Endothelial cell of umbilical vein (primary cell): ENCODE results near the gene SORCS3. TPM values are rescaled to one million over a fixed set of nuclear protein-coding genes. Genes with fewer than 3 reads are reported as not detected.

Experiments
- BruUV-seq: library from RNA; stranded (reverse); fragments of 400-500 nt; replicated peaks from 2 replicates; lab custom pipeline; 2021; lab: Mats Ljungman, UMichigan
- CTCF ChIA-PET: fragments of 300-600, 350-600 bp; sonication (Branson Sonifier 250); formaldehyde crosslinking; loops from one replicate; lab custom pipeline; 2021; ENCODE audit warnings: antibody characterized with exemption, inconsistent platforms; lab: Charles Lee
- POLR2A ChIA-PET: fragments of 300-600, 350-600 bp; sonication (Branson Sonifier 250); formaldehyde crosslinking; loops from one replicate; lab custom pipeline; 2021; ENCODE audit warnings: antibody characterized with exemption, inconsistent platforms; lab: Charles Lee
- DNase-seq: peaks from one replicate; pipeline ENCODE4 v3.0.0-alpha.2; 2011; ENCODE audit warnings: low read depth, low spot score
- FAIRE-seq: peaks from 2 replicates; lab custom pipeline; 2011; peaks lifted over from hg19 to GRCh38; lab: Jason Lieb, UNC
- H2AFZ ChIP-seq: 2 replicates; pipeline ENCODE4 v1.6.0; 2012; ENCODE audit warnings: low read depth, low read length, control low read depth, inconsistent platforms
- H3K27ac ChIP-seq: 2 replicates; pipeline ENCODE4 v1.5.1; 2011; ENCODE audit warnings: low read depth, mild to moderate bottlenecking, control low read depth, low read length, moderate library complexity; ENCODE audit not compliant: insufficient read depth
- H3K27me3 ChIP-seq, 2 experiments: 2 replicates each; pipeline versions ENCODE4 v1.6.0 to v1.6.1; 2011; ENCODE audit warnings: low read length in 2 of 2, mixed read lengths in 1 of 2; ENCODE audit not compliant: control insufficient read depth in 2 of 2, insufficient read depth in 2 of 2
- H3K36me3 ChIP-seq, 2 experiments: 2 replicates in 1 of 2; 3 replicates in 1 of 2; pipeline ENCODE4 v1.5.1; 2011; ENCODE audit warnings: low read length in 2 of 2, mild to moderate bottlenecking in 1 of 2, moderate library complexity in 1 of 2; ENCODE audit not compliant: control insufficient read depth in 2 of 2, insufficient read depth in 2 of 2; ENCODE audit errors: extremely low read depth in 1 of 2
- H3K4me1 ChIP-seq: 3 replicates; pipeline ENCODE4 v1.5.1; 2011; ENCODE audit warnings: mild to moderate bottlenecking, low read length; ENCODE audit not compliant: control insufficient read depth, insufficient read depth; ENCODE audit errors: extremely low read depth
- H3K4me2 ChIP-seq: 2 replicates; pipeline ENCODE4 v1.6.1; 2011; ENCODE audit warnings: low read length, control low read depth, mixed read lengths; ENCODE audit not compliant: insufficient read depth
- H3K4me3 ChIP-seq, 3 experiments: fragments of 200-600 bp in 1 of 3; sonication (generic), shearing (Covaris generic) in 1 of 3; replicated peaks in 1 of 3; 2 replicates each; pipeline ENCODE4 v1.5.1; 2011 to 2016; ENCODE audit warnings: control low read depth in 3 of 3, low read length in 3 of 3, mild to moderate bottlenecking in 2 of 3, inconsistent platforms in 1 of 3, low read depth in 1 of 3, moderate library complexity in 1 of 3; ENCODE audit not compliant: insufficient read depth in 1 of 3
- H3K79me2 ChIP-seq: 2 replicates; pipeline ENCODE4 v1.6.0; 2012; ENCODE audit warnings: low read length, inconsistent platforms; ENCODE audit not compliant: control insufficient read depth, insufficient read depth
- H3K9ac ChIP-seq: replicated peaks from 2 replicates; pipeline ENCODE3; 2011; ENCODE audit warnings: low read length, control low read depth; ENCODE audit not compliant: insufficient read depth; ENCODE audit errors: extremely low read depth
- H3K9me1 ChIP-seq: replicated peaks from 3 replicates; pipeline ENCODE4 v1.6.0; 2011; ENCODE audit warnings: mild to moderate bottlenecking, low read length; ENCODE audit not compliant: control insufficient read depth, insufficient read depth; ENCODE audit errors: extremely low read depth
- H3K9me3 ChIP-seq: replicated peaks from 2 replicates; pipeline ENCODE4 v1.5.1; 2012; ENCODE audit warnings: low read length, inconsistent platforms; ENCODE audit not compliant: control insufficient read depth, insufficient read depth
- H4K20me1 ChIP-seq: replicated peaks from 2 replicates; pipeline ENCODE3; 2011; ENCODE audit warnings: mild to moderate bottlenecking, low read length; ENCODE audit not compliant: control insufficient read depth, insufficient read depth; ENCODE audit errors: extremely low read depth
- EZH2 ChIP-seq: IDR thresholded peaks from 2 replicates; pipeline ENCODE4 v1.6.1; 2012; ENCODE audit warnings: borderline replicate concordance, low read depth, mild to moderate bottlenecking, moderate library complexity, low read length, inconsistent platforms; ENCODE audit not compliant: severe bottlenecking
- FOS ChIP-seq: IDR thresholded peaks from 2 replicates; pipeline ENCODE4 v1.6.1; 2011; ENCODE audit warnings: mild to moderate bottlenecking, low read length, moderate library complexity, borderline replicate concordance; ENCODE audit not compliant: insufficient read depth
- GATA2 ChIP-seq: IDR thresholded peaks from 2 replicates; pipeline ENCODE4 v1.7.0; 2011; ENCODE audit warnings: low read depth, mild to moderate bottlenecking, moderate library complexity, mixed read lengths, low read length; ENCODE audit not compliant: insufficient read length, insufficient read depth
- JUN ChIP-seq: IDR thresholded peaks from 2 replicates; pipeline ENCODE4 v1.6.1; 2011; ENCODE audit warnings: borderline replicate concordance, low read depth; ENCODE audit not compliant: insufficient read length, insufficient read depth
- MYC ChIP-seq: IDR thresholded peaks from one replicate; pipeline ENCODE4 v1.6.1; 2011; ENCODE audit warnings: mild to moderate bottlenecking, low read depth, low read length
- POLR2A ChIP-seq: IDR thresholded peaks from 2 replicates; pipeline ENCODE4 v1.6.1; 2012; ENCODE audit warnings: low read depth, mild to moderate bottlenecking, control low read depth, low read length
- POLR2AphosphoS5 ChIP-seq: IDR thresholded peaks from 2 replicates; pipeline ENCODE4 v1.6.1; 2012; ENCODE audit warnings: low read depth, mild to moderate bottlenecking, control low read depth, low read length, moderate library complexity; ENCODE audit not compliant: insufficient read depth
- dilution Hi-C: fragments of 300-500 bp; cut with MboI; formaldehyde crosslinking; loops from one replicate; pipeline ENCODE4 v1.15.0; 2019; ENCODE audit warnings: low sequenced_read_pairs; ENCODE audit not compliant: extremely low pct_ligation_motif_present
- intact Hi-C: fragments of 100-400 bp; cut with micrococcal nuclease; formaldehyde crosslinking; loops from one replicate; pipeline ENCODE4 v1.10.0; 2022
- polyA plus RNA-seq, 4 experiments: library from polyadenylated mRNA; depleted of rRNA in 3 of 4; stranded (reverse) in 3 of 4; unstranded in 1 of 4; fragments of >200 nt; gene quantifications; 2 replicates each; pipeline versions ENCODE4 v1.2.1 to v1.2.3, GENCODE V29; 2011 to 2012; ENCODE audit warnings: missing spikeins in 1 of 4
- total RNA-seq: library from RNA; stranded (reverse); gene quantifications from 2 replicates; pipeline ENCODE4 v1.2.3, GENCODE V29; 2021
- TF ChIP-seq, protein P1 (sequence below), 2 donors: IDR thresholded peaks; 1 replicate in 1 of 2; 2 replicates in 1 of 2; pipeline ENCODE4 v1.5.1; 2011; ENCODE audit warnings: low read length in 2 of 2, mild to moderate bottlenecking in 2 of 2, moderate library complexity in 2 of 2, control low read depth in 1 of 2, inconsistent platforms in 1 of 2, low read depth in 1 of 2; ENCODE audit not compliant: insufficient read depth in 1 of 2; ENCODE audit errors: extremely low read depth in 1 of 2
- TF ChIP-seq, protein P2 (sequence below): IDR thresholded peaks from 2 replicates; pipeline ENCODE4 v1.6.1; 2011; ENCODE audit not compliant: insufficient read depth, insufficient read length

SORCS3 gene
- total and polyA plus RNA-seq, 2 donors (not counting 3 experiments of a cell fraction or from before 2014, with no cell fraction given): not detected

DNA sequence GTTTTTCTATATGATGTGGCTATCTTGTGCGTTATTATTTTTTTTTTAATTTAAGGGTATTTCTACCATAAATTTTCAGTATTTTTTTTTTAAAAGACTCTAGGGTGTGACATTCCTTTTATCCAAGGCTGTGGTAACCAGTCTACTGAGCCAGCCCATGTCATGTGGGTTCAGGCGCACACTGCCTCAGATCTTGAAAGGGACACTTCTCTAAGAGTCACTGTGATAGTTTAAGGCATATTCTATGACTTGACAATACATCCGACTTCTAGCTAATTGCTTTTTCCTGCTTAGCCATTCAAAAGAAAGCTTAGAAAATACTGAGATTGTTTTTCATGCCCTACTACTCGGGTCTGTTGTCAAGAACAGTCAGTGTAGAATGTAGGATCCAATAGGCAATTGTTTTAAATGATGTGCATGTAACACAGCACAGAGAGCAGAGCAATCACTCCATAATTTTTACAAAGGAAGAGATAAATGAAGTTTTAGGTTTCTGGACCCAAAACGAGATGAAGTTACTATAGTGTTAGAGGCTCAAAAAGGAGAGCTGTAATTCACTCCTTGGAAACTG, 263.7 kb downstream of the SORCS3 start:
- H3K27ac ChIP-seq: no peak overlapping the region
- no peaks in the 10 kb centered on the region for H3K27me3 ChIP-seq
- no peaks in the 10 kb centered on the region for H3K36me3 ChIP-seq
- ChIA-PET POLR2A (no interaction called here), CTCF (no interaction called here)
- no peak overlapping the region for H3K9ac ChIP-seq
- no peaks in the 10 kb centered on the region for H3K4me1 ChIP-seq
- FAIRE-seq (no peak), DNase-seq (no peak)
- TF ChIP-seq MYC (no peak), FOS (no peak), GATA2 (no peak), POLR2A (no peak), JUN (no peak), POLR2AphosphoS5 (no peak), EZH2 (no peak)
- TF ChIP-seq, protein P1, sequence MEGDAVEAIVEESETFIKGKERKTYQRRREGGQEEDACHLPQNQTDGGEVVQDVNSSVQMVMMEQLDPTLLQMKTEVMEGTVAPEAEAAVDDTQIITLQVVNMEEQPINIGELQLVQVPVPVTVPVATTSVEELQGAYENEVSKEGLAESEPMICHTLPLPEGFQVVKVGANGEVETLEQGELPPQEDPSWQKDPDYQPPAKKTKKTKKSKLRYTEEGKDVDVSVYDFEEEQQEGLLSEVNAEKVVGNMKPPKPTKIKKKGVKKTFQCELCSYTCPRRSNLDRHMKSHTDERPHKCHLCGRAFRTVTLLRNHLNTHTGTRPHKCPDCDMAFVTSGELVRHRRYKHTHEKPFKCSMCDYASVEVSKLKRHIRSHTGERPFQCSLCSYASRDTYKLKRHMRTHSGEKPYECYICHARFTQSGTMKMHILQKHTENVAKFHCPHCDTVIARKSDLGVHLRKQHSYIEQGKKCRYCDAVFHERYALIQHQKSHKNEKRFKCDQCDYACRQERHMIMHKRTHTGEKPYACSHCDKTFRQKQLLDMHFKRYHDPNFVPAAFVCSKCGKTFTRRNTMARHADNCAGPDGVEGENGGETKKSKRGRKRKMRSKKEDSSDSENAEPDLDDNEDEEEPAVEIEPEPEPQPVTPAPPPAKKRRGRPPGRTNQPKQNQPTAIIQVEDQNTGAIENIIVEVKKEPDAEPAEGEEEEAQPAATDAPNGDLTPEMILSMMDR (IDR thresholded peaks at IDR 0.05; ENCODE audit: extremely low read depth in 1 of 2, insufficient read depth in 1 of 2, low read depth in 1 of 2, low read length in 2 of 2): no peak
- TF ChIP-seq, protein P2, sequence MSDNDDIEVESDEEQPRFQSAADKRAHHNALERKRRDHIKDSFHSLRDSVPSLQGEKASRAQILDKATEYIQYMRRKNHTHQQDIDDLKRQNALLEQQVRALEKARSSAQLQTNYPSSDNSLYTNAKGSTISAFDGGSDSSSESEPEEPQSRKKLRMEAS: no peak
- H4K20me1 ChIP-seq: no peaks in the 10 kb centered on the region
- H3K9me3 ChIP-seq: peaks cover 7% of the 10 kb centered on the region
- H3K4me3 ChIP-seq: no peak overlapping the region
- H3K9me1 ChIP-seq: no peaks in the 10 kb centered on the region
- intact Hi-C loops (no loop called here), dilution Hi-C loops (no loop called here)
- no TSS peak for BruUV-seq
- no peak overlapping the region for H3K4me2 ChIP-seq
- no peaks in the 10 kb centered on the region for H3K79me2 ChIP-seq
- H2AFZ ChIP-seq: no peak overlapping the region
